Measurements from ENCODE around the gene GATA5. TPM values are rescaled to one million over a fixed set of nuclear protein-coding genes. Genes with fewer than 3 reads are reported as not detected.

The GATA5 gene
- total and polyA plus RNA-seq, 5 donors, result 1.5 to 3.1 (median 2.4) TPM

GRCh38 chr20:62452475-62453095, 23.2 kb downstream of the GATA5 start:
- ATAC-seq (peak in 1 of 2 donors; percentile 75), DNase-seq (peak; percentile 43 to 57 (median 54))
- Histone ChIP-seq H3K27me3 (ENCODE audit: control insufficient read depth, insufficient read depth) (no peaks in the 10 kb centered on the region), H3K4me3 (ENCODE audit: low read length) (no peak overlapping the region), H3K9me3 (ENCODE audit: control insufficient read depth, low read length) (no peaks in the 10 kb centered on the region), H3K27ac (ENCODE audit: low read length) (no peak overlapping the region), H3K4me1 (ENCODE audit: control insufficient read depth, insufficient read depth, low read length) (no peaks in the 10 kb centered on the region)
- intact Hi-C loops (cut with DNase I), result no loop called here
- 77% methylated on average over 18 of the region's 18 CpGs for WGBS

- no peak overlapping the region for H3K4me3 ChIP-seq (ENCODE audit: low read length)
- no peak for DNase-seq
- no peaks in the 10 kb centered on the region for H3K27me3 ChIP-seq (ENCODE audit: control insufficient read depth, insufficient read depth)
- WGBS, result 97% methylated on average over 3 of the region's 3 CpGs
- H3K27ac ChIP-seq (ENCODE audit: low read length), result no peak overlapping the region
- intact Hi-C loops (cut with DNase I), result no loop called here
- ATAC-seq, result no peak
- H3K4me1 ChIP-seq (ENCODE audit: control insufficient read depth, insufficient read depth, low read length), result no peaks in the 10 kb centered on the region
- H3K9me3 ChIP-seq (ENCODE audit: control insufficient read depth, low read length), result no peaks in the 10 kb centered on the region
Observed at GRCh38 chr20:62451970-62452369, 23.8 kb downstream of the GATA5 start.

DNA sequence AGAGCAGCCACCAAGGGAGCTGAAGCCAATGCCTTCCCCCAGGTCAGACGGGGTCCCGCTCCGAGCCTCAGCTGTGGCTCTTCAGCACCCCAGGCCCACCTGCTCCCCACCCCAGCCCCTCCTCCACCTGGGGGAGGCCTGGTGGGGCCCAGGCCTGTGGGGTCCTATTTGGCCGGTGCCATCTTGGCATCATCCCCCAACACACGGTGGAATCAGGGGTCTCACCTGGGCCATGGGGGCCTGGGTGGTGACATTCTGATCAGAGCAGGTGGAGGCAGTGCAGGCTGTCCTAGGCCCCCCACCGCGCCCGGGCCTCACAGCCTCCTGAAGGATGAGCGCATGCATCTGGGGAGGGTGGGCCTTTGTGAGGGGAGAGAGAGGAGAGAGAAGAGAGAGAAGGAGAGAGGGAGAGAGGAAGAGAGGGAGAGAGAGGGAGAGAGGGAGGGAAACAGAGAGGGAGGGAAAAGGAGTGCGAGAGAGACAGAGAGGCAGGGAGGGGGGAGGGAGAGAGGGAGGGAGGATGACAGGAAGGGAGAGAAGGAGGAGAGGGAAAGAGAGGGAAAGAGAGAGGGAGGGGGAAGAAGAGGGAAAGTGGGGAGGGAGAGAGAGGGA, 24.5 kb downstream of the GATA5 start:
- H3K27ac ChIP-seq (ENCODE audit: low read length), result no peak overlapping the region
- no peaks in the 10 kb centered on the region for H3K4me1 ChIP-seq (ENCODE audit: control insufficient read depth, insufficient read depth, low read length)
- no peak for ATAC-seq
- no peaks in the 10 kb centered on the region for H3K27me3 ChIP-seq (ENCODE audit: control insufficient read depth, insufficient read depth)
- intact Hi-C loops (cut with DNase I), result no loop called here
- no peak overlapping the region for H3K4me3 ChIP-seq (ENCODE audit: low read length)
- no peak for DNase-seq
- 71% methylated on average over 10 of the region's 10 CpGs for WGBS
- H3K9me3 ChIP-seq (ENCODE audit: control insufficient read depth, low read length), result no peaks in the 10 kb centered on the region

GRCh38 chr20:62449951-62450691, 25.7 kb downstream of the GATA5 start:
- WGBS, result 51% methylated on average over 24 of the region's 24 CpGs
- Histone ChIP-seq H3K4me1 (ENCODE audit: control insufficient read depth, insufficient read depth, low read length) (no peaks in the 10 kb centered on the region), H3K27me3 (ENCODE audit: control insufficient read depth, insufficient read depth) (no peaks in the 10 kb centered on the region), H3K9me3 (ENCODE audit: control insufficient read depth, low read length) (no peaks in the 10 kb centered on the region), H3K4me3 (ENCODE audit: low read length) (no peak overlapping the region), H3K27ac (ENCODE audit: low read length) (no peak overlapping the region)
- intact Hi-C loops (cut with DNase I), result no loop called here
- DNase-seq, result peak in 1 of 3 donors; percentile 68
- peak; percentile 7 to 34 for ATAC-seq

DNA sequence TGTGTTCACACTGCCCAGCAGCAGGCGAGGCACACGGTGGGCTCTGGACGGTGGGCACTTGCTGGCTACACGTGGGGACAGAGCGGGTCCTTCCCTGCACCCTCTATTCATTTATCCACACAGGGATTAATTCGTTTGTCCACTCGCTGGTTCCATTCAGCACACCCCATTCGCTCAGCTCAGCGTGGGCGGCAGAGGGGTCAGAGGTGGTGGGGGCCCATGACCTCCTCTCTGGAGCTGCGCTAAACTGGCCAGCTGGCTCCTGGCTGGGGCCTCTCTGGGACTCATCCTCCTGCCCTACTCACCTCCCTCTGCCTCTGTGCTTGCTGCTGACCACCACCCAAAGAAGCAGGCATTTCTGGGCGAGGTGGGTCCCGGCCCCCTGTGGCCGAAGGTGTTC, 27.0 kb downstream of the GATA5 start:
- Histone ChIP-seq H3K9me3 (ENCODE audit: control insufficient read depth, low read length) (no peaks in the 10 kb centered on the region), H3K4me1 (ENCODE audit: control insufficient read depth, insufficient read depth, low read length) (no peaks in the 10 kb centered on the region), H3K27me3 (ENCODE audit: control insufficient read depth, insufficient read depth) (no peaks in the 10 kb centered on the region), H3K4me3 (ENCODE audit: low read length) (no peak overlapping the region), H3K27ac (ENCODE audit: low read length) (no peak overlapping the region)
- ATAC-seq (no peak), DNase-seq (no peak)
- intact Hi-C loops (cut with DNase I), result no loop called here
- WGBS, result 76% methylated on average over 14 of the region's 14 CpGs

DNA sequence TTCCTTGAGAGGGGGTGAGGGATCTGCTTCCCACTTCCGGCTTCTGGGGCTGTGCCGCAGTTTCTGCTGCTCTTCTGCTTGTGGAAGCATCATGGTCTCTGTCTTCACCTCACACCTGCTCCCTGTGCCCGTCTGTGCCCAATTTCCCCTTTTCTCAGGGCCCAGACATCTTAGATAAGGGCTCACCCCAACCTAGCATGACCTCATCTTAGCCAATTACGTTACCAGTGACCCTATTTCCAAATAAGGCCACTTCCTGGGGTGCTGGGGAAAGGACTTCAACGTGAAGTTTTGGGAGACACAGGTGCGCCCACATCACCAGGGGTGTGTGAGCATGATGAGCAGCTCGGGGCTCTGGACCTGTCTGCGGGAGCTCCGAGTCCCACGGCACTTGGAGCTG, 27.8 kb downstream of the GATA5 start:
- ATAC-seq (no peak), DNase-seq (no peak)
- no peak overlapping the region for H3K4me3 ChIP-seq (ENCODE audit: low read length)
- WGBS, result 73% methylated on average over 10 of the region's 10 CpGs
- H3K4me1 ChIP-seq (ENCODE audit: control insufficient read depth, insufficient read depth, low read length), result no peaks in the 10 kb centered on the region
- H3K27me3 ChIP-seq (ENCODE audit: control insufficient read depth, insufficient read depth), result no peaks in the 10 kb centered on the region
- H3K27ac ChIP-seq (ENCODE audit: low read length), result no peak overlapping the region
- no peaks in the 10 kb centered on the region for H3K9me3 ChIP-seq (ENCODE audit: control insufficient read depth, low read length)
- intact Hi-C loops (cut with DNase I), result no loop called here

DNA sequence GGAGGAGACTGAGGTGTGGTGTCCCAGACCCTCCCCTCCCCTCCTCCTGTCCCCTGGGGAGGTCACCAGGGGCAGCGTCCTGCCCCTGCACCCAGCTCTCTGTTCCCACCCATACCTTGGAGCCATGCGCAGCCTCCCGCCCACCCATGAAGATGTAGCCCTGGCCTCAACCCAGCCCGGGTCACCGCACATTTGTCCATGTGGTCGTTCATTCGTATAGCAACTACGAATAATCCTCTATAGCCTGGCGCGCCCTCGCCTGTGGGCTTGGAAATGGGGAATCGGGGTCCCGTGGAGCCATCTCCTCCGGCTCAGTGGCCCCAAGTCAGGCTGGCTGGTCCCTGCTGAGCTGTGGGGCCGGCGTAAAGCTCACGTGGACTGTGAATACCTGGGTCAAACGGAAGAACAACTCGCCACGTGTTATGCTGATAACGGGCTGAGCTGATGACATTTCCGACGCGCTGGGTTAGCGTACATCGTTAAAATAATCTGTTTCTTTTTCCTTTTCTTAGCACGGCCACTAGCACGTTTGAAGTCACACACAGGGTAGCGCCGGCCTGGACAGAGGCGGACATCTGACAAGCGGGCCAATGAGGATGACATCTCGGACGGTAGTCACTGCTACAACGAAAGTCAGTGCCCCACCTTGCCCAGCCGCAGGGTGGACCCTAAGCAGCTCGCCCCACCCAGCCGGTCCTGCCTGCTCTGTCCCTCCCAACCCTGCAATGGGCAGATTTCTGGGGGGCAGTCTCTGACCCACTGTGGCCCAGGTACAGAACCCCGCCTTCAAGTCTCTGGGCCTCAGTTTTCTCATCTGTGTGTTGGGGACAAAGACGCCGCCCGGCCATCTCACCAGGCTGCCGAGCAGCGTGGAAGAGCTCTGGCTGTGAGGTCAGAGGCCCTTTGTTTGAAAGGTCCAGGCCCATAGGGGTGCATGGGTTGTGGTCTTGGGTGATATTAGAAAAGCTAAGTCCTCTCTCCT, 28.6 kb downstream of the GATA5 start:
- H3K4me1 ChIP-seq (ENCODE audit: control insufficient read depth, insufficient read depth, low read length), result no peaks in the 10 kb centered on the region
- DNase-seq (no peak), ATAC-seq (no peak)
- intact Hi-C loops (cut with DNase I), result no loop called here
- H3K27ac ChIP-seq (ENCODE audit: low read length), result no peak overlapping the region
- WGBS, result 75% methylated on average over 44 of the region's 44 CpGs
- H3K9me3 ChIP-seq (ENCODE audit: control insufficient read depth, low read length), result no peaks in the 10 kb centered on the region
- H3K4me3 ChIP-seq (ENCODE audit: low read length), result no peak overlapping the region
- H3K27me3 ChIP-seq (ENCODE audit: control insufficient read depth, insufficient read depth), result no peaks in the 10 kb centered on the region

DNA sequence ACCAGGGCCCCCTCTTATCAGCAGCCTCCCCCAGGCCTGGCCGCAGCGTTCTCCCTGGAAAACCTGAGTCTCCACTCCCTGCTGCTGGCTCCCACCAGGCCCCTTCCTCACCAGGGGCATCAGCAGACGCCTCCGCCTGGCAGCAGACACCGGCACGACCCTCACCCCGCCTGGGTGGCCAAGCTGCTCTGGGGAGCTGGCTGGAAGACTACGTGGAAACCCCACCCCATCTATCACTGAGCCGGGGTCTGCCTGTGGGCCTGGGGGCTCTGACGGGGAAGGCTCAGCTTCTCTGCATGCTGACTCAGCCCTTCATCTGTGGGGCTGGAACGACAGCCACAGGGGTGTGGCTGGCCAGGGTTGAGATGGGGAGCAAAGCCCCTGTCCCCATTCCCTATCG, 29.3 kb downstream of the GATA5 start:
- H3K4me3 ChIP-seq (ENCODE audit: low read length), result no peak overlapping the region
- WGBS, result 43% methylated on average over 12 of the region's 12 CpGs
- no peaks in the 10 kb centered on the region for H3K27me3 ChIP-seq (ENCODE audit: control insufficient read depth, insufficient read depth)
- DNase-seq (no peak), ATAC-seq (no peak)
- no peak overlapping the region for H3K27ac ChIP-seq (ENCODE audit: low read length)
- no peaks in the 10 kb centered on the region for H3K9me3 ChIP-seq (ENCODE audit: control insufficient read depth, low read length)
- no peaks in the 10 kb centered on the region for H3K4me1 ChIP-seq (ENCODE audit: control insufficient read depth, insufficient read depth, low read length)
- intact Hi-C loops (cut with DNase I), result no loop called here

GRCh38 chr20:62445553-62446340, 30.0 kb downstream of the GATA5 start:
- Histone ChIP-seq H3K27me3 (ENCODE audit: control insufficient read depth, insufficient read depth) (no peaks in the 10 kb centered on the region), H3K4me1 (ENCODE audit: control insufficient read depth, insufficient read depth, low read length) (no peaks in the 10 kb centered on the region)
- no peak for ATAC-seq

DNA sequence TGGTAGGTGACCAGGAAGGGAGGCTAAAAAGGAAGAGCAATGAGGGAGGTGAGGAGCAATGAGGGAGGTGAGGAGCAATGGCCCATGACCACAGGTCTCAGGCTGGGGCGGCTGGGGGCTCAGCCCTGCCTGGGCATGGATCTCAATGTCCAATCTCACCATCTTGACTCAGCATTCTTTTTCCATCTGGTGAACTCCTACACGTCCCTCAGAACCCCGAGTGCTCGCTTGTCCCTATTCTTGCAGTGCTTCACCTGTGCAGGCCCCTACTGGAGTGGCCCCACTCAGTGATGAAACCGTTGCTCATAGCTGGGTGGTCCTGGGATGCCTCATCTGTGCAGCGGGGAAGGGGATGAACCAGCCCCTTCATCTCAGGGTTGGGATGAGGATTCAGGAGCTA, 31.5 kb downstream of the GATA5 start:
- Histone ChIP-seq H3K27ac (ENCODE audit: low read length) (no peak overlapping the region), H3K4me3 (ENCODE audit: low read length) (no peak overlapping the region), H3K4me1 (ENCODE audit: control insufficient read depth, insufficient read depth, low read length) (no peaks in the 10 kb centered on the region), H3K27me3 (ENCODE audit: control insufficient read depth, insufficient read depth) (no peaks in the 10 kb centered on the region), H3K9me3 (ENCODE audit: control insufficient read depth, low read length) (no peaks in the 10 kb centered on the region)
- no peak for ATAC-seq
- no peak for DNase-seq
- intact Hi-C loops (cut with DNase I), result no loop called here
- 88% methylated on average over 6 of the region's 6 CpGs for WGBS

More at GRCh38 chr20:62445553-62446340, 30.0 kb downstream of the GATA5 start:
- H3K9me3 ChIP-seq (ENCODE audit: control insufficient read depth, low read length), result no peaks in the 10 kb centered on the region
- no peak overlapping the region for H3K4me3 ChIP-seq (ENCODE audit: low read length)
- DNase-seq, result no peak
- intact Hi-C loops (cut with DNase I), result no loop called here
- WGBS, result 87% methylated on average over 36 of the region's 36 CpGs
- H3K27ac ChIP-seq (ENCODE audit: low read length), result no peak overlapping the region
